Transverse colon (tissue), 4 donors: Measurements from ENCODE around the gene MAPK8IP2. TPM values are rescaled to one million over a fixed set of nuclear protein-coding genes. Genes with fewer than 3 reads are reported as not detected.

Experiments
- DNase-seq: peaks from one replicate; pipeline ENCODE4 v3.0.0-alpha.2; 2019
- H3K27ac ChIP-seq, 4 donors: fragments of 200-600 bp; sonication (generic); 2 replicates each; pipeline ENCODE4 v1.5.1; 2016 to 2018; ENCODE audit warnings: inconsistent platforms in 4 of 4
- H3K27me3 ChIP-seq: fragments of 200-600 bp; sonication (generic); 2 replicates; pipeline ENCODE4 v1.5.1; 2017; ENCODE audit warnings: inconsistent platforms
- H3K36me3 ChIP-seq, 4 donors: fragments of 200-600 bp; sonication (generic); 2 replicates each; pipeline ENCODE4 v1.5.1; 2017 to 2019; ENCODE audit warnings: inconsistent platforms in 4 of 4
- H3K4me1 ChIP-seq, 4 donors: fragments of 200-600 bp; sonication (generic); 2 replicates each; pipeline ENCODE4 v1.5.1; 2017 to 2020; ENCODE audit warnings: inconsistent platforms in 4 of 4
- H3K4me3 ChIP-seq, 4 donors: fragments of 200-600 bp; sonication (generic); 1 replicate in 1 of 4; 2 replicates in 3 of 4; pipeline versions ENCODE4 v1.5.1 to v1.6.1; 2017 to 2019; ENCODE audit warnings: inconsistent platforms in 4 of 4
- H3K9me3 ChIP-seq, 2 donors: fragments of 200-600 bp; sonication (generic); 2 replicates each; pipeline ENCODE4 v1.5.1; 2017 to 2019; ENCODE audit warnings: inconsistent platforms in 2 of 2
- EP300 ChIP-seq: sonication (generic); formaldehyde crosslinking; IDR thresholded peaks from one replicate; pipeline ENCODE4 v1.6.1; 2017; ENCODE audit warnings: antibody characterized with exemption, low read depth
- POLR2A ChIP-seq: fragments of 450-650 bp; IDR thresholded peaks from one replicate; pipeline ENCODE4 v1.6.1; 2016; ENCODE audit warnings: antibody characterized with exemption, mild to moderate bottlenecking, moderate library complexity
- POLR2AphosphoS5 ChIP-seq, 3 donors: sonication (generic); formaldehyde crosslinking; IDR thresholded peaks; one replicate each; pipeline ENCODE4 v1.6.1; 2016; ENCODE audit warnings: antibody characterized with exemption in 3 of 3
- WGBS, 2 donors: methylation state at CpG; one replicate each; pipeline ENCODE4 v1.1.5; 2018; ENCODE audit warnings: low coverage in 1 of 2; 5-methylcytosine and 5-hydroxymethylcytosine counted together
- in situ Hi-C, 4 donors: fragments of 200-750 bp; cut with MboI; loops; one replicate each; pipeline versions ENCODE4 v1.15.0 to v1.15.1; 2017; ENCODE audit warnings: low sequenced_read_pairs in 3 of 4, low pct_ligation_motif_present in 1 of 4, low pct_unique_long_range_greater_than_20kb in 1 of 4
- intact Hi-C: fragments of 100-400 bp; cut with DNase I; formaldehyde crosslinking; loops from one replicate; pipeline ENCODE4 v1.15.1; 2023; ENCODE audit warnings: low total_unique reads
- total RNA-seq, 4 donors: library from RNA; depleted of rRNA; stranded (reverse); fragments of >200 nt; gene quantifications; one replicate each; pipeline ENCODE4 v1.1.0, GENCODE V29; 2016
- TF ChIP-seq, protein P1 (sequence below), 5 experiments: fragments of 200-600 bp in 3 of 5; fragments of 450-650 bp in 2 of 5; sonication (generic) in 3 of 5; IDR thresholded peaks; 1 replicate in 2 of 5; 2 replicates in 3 of 5; pipeline ENCODE4 v1.5.1; 2016 to 2017; ENCODE audit warnings: antibody characterized with exemption in 5 of 5, inconsistent platforms in 3 of 5, mild to moderate bottlenecking in 2 of 5, moderate library complexity in 1 of 5

MAPK8IP2 gene
- 1 to 10 TPM; 1.1 to 3.4 (median 1.8) TPM for total RNA-seq

DNA sequence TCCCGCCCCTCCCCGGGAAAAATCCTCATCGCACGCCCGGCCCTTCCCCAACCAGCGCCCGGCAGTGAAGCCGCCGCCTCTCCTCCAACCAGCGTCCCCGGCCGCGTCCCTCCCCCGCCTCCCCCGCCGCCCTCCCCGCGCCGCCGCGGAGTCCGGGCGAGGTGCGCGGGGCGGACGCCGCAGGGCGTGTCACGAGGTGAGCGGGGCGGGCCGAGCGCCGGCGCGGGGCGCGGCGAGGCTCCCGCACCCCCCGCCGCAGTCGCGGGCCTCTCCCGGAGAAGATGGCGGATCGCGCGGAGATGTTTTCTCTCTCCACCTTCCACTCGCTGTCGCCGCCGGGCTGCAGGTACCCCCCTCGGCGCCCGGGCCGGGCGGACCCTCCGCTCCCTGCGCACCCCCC, at the start of gene MAPK8IP2:
Gene MAPK8IP2 (plus strand): TSS at position 256 of the 400 bp plus-strand sequence. CDS start 26 bp downstream, at position 282.
- H3K27ac ChIP-seq, result no peak within 1 kb of the TSS
- no CpG with 5 or more reads among the region's 61 CpGs for WGBS, 2 donors
- peaks cover 0 to 12% (median 8%) of the 10 kb centered on the region in 4 donors for H3K4me1 ChIP-seq
- intact Hi-C loops, result no loop called here
- H3K36me3 ChIP-seq, result no peaks in the 10 kb centered on the region
- no peak for DNase-seq
- no peaks in the 10 kb centered on the region for H3K9me3 ChIP-seq
- H3K4me3 ChIP-seq, result peak within 1 kb of the TSS in 3 of 4 donors; percentile 36 to 51 (median 37)
- TF ChIP-seq, protein P1, sequence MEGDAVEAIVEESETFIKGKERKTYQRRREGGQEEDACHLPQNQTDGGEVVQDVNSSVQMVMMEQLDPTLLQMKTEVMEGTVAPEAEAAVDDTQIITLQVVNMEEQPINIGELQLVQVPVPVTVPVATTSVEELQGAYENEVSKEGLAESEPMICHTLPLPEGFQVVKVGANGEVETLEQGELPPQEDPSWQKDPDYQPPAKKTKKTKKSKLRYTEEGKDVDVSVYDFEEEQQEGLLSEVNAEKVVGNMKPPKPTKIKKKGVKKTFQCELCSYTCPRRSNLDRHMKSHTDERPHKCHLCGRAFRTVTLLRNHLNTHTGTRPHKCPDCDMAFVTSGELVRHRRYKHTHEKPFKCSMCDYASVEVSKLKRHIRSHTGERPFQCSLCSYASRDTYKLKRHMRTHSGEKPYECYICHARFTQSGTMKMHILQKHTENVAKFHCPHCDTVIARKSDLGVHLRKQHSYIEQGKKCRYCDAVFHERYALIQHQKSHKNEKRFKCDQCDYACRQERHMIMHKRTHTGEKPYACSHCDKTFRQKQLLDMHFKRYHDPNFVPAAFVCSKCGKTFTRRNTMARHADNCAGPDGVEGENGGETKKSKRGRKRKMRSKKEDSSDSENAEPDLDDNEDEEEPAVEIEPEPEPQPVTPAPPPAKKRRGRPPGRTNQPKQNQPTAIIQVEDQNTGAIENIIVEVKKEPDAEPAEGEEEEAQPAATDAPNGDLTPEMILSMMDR (IDR thresholded peaks at IDR 0.05), result no peak
- TF ChIP-seq EP300, result no peak
- TF ChIP-seq POLR2A, result no peak
- TF ChIP-seq POLR2AphosphoS5 (IDR thresholded peaks at IDR 0.05), result no peak
- in situ Hi-C loops, result no loop called here
- peaks cover 70% of the 10 kb centered on the region for H3K27me3 ChIP-seq

DNA sequence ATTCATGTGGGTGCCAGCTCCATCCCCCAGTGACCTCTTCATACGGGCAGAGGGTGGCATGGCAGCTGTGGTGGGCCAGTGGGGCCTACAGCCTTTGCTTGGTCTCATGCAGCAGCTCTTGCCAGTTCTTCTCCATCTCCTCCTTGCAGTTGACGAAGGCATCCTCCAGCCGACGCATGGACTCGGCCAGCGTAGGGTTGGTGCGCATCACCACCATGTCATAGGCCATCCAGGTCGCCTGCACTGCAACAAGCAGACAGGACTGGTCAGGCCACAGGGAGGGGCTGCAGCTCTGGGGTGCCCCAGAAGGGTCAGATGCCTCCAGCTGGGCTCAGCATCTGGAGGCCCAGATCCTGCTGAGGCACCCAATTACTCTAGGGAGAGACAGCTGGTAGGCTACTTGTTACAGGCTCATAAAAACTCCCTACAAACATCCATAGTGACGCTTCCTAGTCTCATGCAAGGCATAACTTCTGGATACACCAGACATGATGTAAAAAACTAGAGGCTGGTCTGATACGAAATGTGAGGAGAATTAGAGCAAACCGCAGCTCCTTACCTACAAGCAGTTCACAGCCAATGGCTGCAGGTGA, 49.3 kb upstream of the MAPK8IP2 start:
- intact Hi-C loops (no loop called here), in situ Hi-C loops (no loop called here)
- Histone ChIP-seq H3K4me1 (peaks cover 4 to 19% (median 14%) of the 10 kb centered on the region in 4 donors), H3K9me3 (no peaks in the 10 kb centered on the region), H3K27me3 (peaks cover 38% of the 10 kb centered on the region), H3K36me3 (no peaks in the 10 kb centered on the region), H3K4me3 (no peak overlapping the region), H3K27ac (no peak overlapping the region)
- TF ChIP-seq POLR2A (no peak), EP300 (no peak), POLR2AphosphoS5 (IDR thresholded peaks at IDR 0.05) (no peak)
- TF ChIP-seq, protein P1 (IDR thresholded peaks at IDR 0.05), result no peak
- 90% methylated on average over 11 of the region's 11 CpGs; no CpG with 5 or more reads in 1 of the 2 donors for WGBS, 2 donors
- DNase-seq, result no peak

DNA sequence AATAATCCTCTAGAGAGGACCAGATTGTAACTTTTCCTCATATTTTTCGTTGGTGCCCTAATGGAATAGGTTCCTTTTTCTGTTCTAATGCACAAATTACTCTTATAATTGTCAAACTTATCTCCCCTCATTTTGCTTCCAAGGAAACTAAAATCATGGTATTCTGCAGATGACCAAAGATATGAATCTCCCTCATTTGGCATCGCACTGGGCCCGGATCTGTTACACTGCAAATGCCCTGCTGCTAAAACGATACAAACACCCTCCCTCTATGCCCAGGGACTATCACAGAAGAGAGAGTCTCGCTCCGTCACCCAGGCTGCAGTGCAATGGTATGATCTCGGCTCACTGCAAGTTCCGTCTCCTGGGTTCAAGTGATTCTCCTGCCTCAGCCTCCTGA, 47.3 kb upstream of the MAPK8IP2 start:
- Histone ChIP-seq H3K4me3 (no peak overlapping the region), H3K27ac (no peak overlapping the region), H3K4me1 (peaks cover 3 to 11% (median 8%) of the 10 kb centered on the region in 4 donors), H3K36me3 (no peaks in the 10 kb centered on the region), H3K9me3 (no peaks in the 10 kb centered on the region), H3K27me3 (peaks cover 17% of the 10 kb centered on the region)
- WGBS, 2 donors, result 83 to 87% methylated on average over 4 to 8 of the region's 8 CpGs
- intact Hi-C loops (no loop called here), in situ Hi-C loops (no loop called here)
- no peak for DNase-seq
- TF ChIP-seq POLR2AphosphoS5 (IDR thresholded peaks at IDR 0.05) (no peak), EP300 (no peak), POLR2A (no peak)
- TF ChIP-seq, protein P1 (IDR thresholded peaks at IDR 0.05), result no peak

DNA sequence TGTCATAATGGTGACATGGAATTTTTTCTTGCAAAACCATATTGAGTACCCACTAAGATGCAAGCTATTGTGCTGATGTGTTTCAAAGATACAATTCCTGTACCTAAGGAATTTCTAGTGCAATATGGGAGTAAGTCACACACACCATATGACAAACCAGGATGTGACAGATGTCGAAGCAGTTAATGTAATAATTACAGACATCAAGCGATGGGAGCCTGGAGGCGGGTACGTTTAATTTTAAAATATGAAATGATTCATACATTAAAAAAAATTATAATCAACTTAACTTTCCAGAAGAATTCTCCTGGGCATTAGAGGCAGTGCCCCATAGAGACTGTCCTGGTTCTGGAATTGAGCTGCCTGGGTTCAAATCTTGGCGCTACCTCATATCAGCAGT, 43.9 kb upstream of the MAPK8IP2 start:
- H3K4me1 ChIP-seq, result no peaks in the 10 kb centered on the region
- in situ Hi-C loops (no loop called here), intact Hi-C loops (no loop called here)
- H3K36me3 ChIP-seq, result no peaks in the 10 kb centered on the region
- 83 to 93% methylated on average over 4 to 5 of the region's 5 CpGs for WGBS, 2 donors
- H3K4me3 ChIP-seq, result no peak overlapping the region
- no peak for DNase-seq
- H3K27ac ChIP-seq, result no peak overlapping the region
- peaks cover 4% of the 10 kb centered on the region for H3K27me3 ChIP-seq
- TF ChIP-seq POLR2AphosphoS5 (IDR thresholded peaks at IDR 0.05), result no peak
- no peak for TF ChIP-seq EP300
- no peak for TF ChIP-seq POLR2A
- TF ChIP-seq, protein P1 (IDR thresholded peaks at IDR 0.05), result no peak
- no peaks in the 10 kb centered on the region for H3K9me3 ChIP-seq
